ENCODE data around the gene PDE9A. TPM values are rescaled to one million over a fixed set of nuclear protein-coding genes. Genes with fewer than 3 reads are reported as not detected.

Gene PDE9A
- total RNA-seq, 5 donors from 2014 or later (not counting 1 experiment from before 2014, with no cell fraction given), result 11.5 to 18.3 (median 16.1) TPM

- peak overlapping the region in 1 of 3 donors; percentile 39 for H3K4me3 Mint-ChIP-seq
- ATAC-seq (replicated peaks in 1 of 4) (no peak), DNase-seq (no peak)
- no peaks in the 10 kb centered on the region for H3K9me3 ChIP-seq
- CTCF ChIA-PET, result interaction anchor here in 1 of 2 donors (0.7 kb wide), 1 partner anchor 501 kb away, joined by 3 read pairs; no protein-coding TSS in a partner anchor
- 94% methylated on average over 6 of the region's 21 CpGs for WGBS (ENCODE audit: insufficient coverage)
- peaks cover 40 to 53% (median 51%) of the 10 kb centered on the region in 3 donors for H3K4me1 Mint-ChIP-seq
- no peak overlapping the region for H3K4me3 ChIP-seq (ENCODE audit: control insufficient read depth in 1 of 2, extremely low read depth in 1 of 2, low read length in 1 of 2)
- peaks cover 9% of the 10 kb centered on the region for H3K36me3 Mint-ChIP-seq
- H3K27me3 Mint-ChIP-seq, result no peaks in the 10 kb centered on the region
- peaks cover 15 to 34% of the 10 kb centered on the region in 2 experiments for H3K4me1 ChIP-seq (ENCODE audit: control insufficient read depth in 1 of 2, extremely low read depth in 1 of 2, insufficient read depth in 2 of 2, low read length in 2 of 2)
- H3K27ac Mint-ChIP-seq, result peak overlapping the region; percentile 100
- peak overlapping the region; percentile 86 for H3K27ac ChIP-seq (ENCODE audit: low read length)
- no peaks in the 10 kb centered on the region for H3K9me3 Mint-ChIP-seq
- no peaks in the 10 kb centered on the region for H3K27me3 ChIP-seq (replicated peaks in 1 of 2; ENCODE audit: control insufficient read depth in 2 of 2, extremely low read depth in 1 of 2, insufficient read depth in 2 of 2, low read length in 1 of 2)
- peaks cover 0 to 7% of the 10 kb centered on the region in 2 donors for H3K36me3 ChIP-seq (ENCODE audit: control insufficient read depth in 2 of 2, extremely low read depth in 1 of 2, insufficient read depth in 1 of 2, low read length in 1 of 2)
- POLR2A ChIA-PET, result no interaction called here
Observed at GRCh38 chr21:42739061-42739931, 85.9 kb downstream of the PDE9A start.

GRCh38 chr21:42740405-42740909 lies 87.0 kb downstream of the PDE9A start:
- POLR2A ChIA-PET, result no interaction called here
- H3K9me3 ChIP-seq, result no peaks in the 10 kb centered on the region
- no peak overlapping the region for H3K4me3 ChIP-seq (ENCODE audit: control insufficient read depth in 1 of 2, extremely low read depth in 1 of 2, low read length in 1 of 2)
- Mint-ChIP-seq H3K9me3 (no peaks in the 10 kb centered on the region), H3K27me3 (no peaks in the 10 kb centered on the region), H3K4me3 (no peak overlapping the region), H3K27ac (peak overlapping the region in 1 of 2 donors; percentile 58), H3K36me3 (peaks cover 6% of the 10 kb centered on the region), H3K4me1 (peaks cover 29 to 47% (median 43%) of the 10 kb centered on the region in 3 donors)
- no peaks in the 10 kb centered on the region for H3K27me3 ChIP-seq (replicated peaks in 1 of 2; ENCODE audit: control insufficient read depth in 2 of 2, extremely low read depth in 1 of 2, insufficient read depth in 2 of 2, low read length in 1 of 2)
- ATAC-seq (replicated peaks in 1 of 4), result no peak
- 86% methylated on average over 1 of the region's 1 CpG for WGBS (ENCODE audit: insufficient coverage)
- peaks cover 0 to 7% of the 10 kb centered on the region in 2 donors for H3K36me3 ChIP-seq (ENCODE audit: control insufficient read depth in 2 of 2, extremely low read depth in 1 of 2, insufficient read depth in 1 of 2, low read length in 1 of 2)
- CTCF ChIA-PET, result no interaction called here
- peaks cover 15 to 30% of the 10 kb centered on the region in 2 experiments for H3K4me1 ChIP-seq (ENCODE audit: control insufficient read depth in 1 of 2, extremely low read depth in 1 of 2, insufficient read depth in 2 of 2, low read length in 2 of 2)
- H3K27ac ChIP-seq (ENCODE audit: low read length), result no peak overlapping the region
- DNase-seq, result no peak

- H3K9me3 ChIP-seq, result no peaks in the 10 kb centered on the region
- no peaks in the 10 kb centered on the region for H3K27me3 ChIP-seq (replicated peaks in 1 of 2; ENCODE audit: control insufficient read depth in 2 of 2, extremely low read depth in 1 of 2, insufficient read depth in 2 of 2, low read length in 1 of 2)
- peaks cover 0 to 4% of the 10 kb centered on the region in 2 donors for H3K36me3 ChIP-seq (ENCODE audit: control insufficient read depth in 2 of 2, extremely low read depth in 1 of 2, insufficient read depth in 1 of 2, low read length in 1 of 2)
- Mint-ChIP-seq H3K36me3 (peaks cover 4% of the 10 kb centered on the region), H3K4me1 (peaks cover 28 to 42% (median 40%) of the 10 kb centered on the region in 3 donors), H3K4me3 (no peak overlapping the region), H3K27ac (no peak overlapping the region), H3K27me3 (no peaks in the 10 kb centered on the region), H3K9me3 (no peaks in the 10 kb centered on the region)
- CTCF ChIA-PET, result no interaction called here
- WGBS (ENCODE audit: insufficient coverage), result 85% methylated on average over 10 of the region's 10 CpGs
- DNase-seq (no peak), ATAC-seq (replicated peaks in 1 of 4) (no peak)
- no peak overlapping the region for H3K4me3 ChIP-seq (ENCODE audit: control insufficient read depth in 1 of 2, extremely low read depth in 1 of 2, low read length in 1 of 2)
- POLR2A ChIA-PET, result no interaction called here
- no peak overlapping the region for H3K27ac ChIP-seq (ENCODE audit: low read length)
- H3K4me1 ChIP-seq (ENCODE audit: control insufficient read depth in 1 of 2, extremely low read depth in 1 of 2, insufficient read depth in 2 of 2, low read length in 2 of 2), result peaks cover 20 to 36% of the 10 kb centered on the region in 2 experiments
Observed at GRCh38 chr21:42741066-42741465, 87.6 kb downstream of the PDE9A start.

- WGBS (ENCODE audit: insufficient coverage), result 88% methylated on average over 29 of the region's 30 CpGs
- H3K4me1 ChIP-seq (ENCODE audit: control insufficient read depth in 1 of 2, extremely low read depth in 1 of 2, insufficient read depth in 2 of 2, low read length in 2 of 2), result peaks cover 23 to 31% of the 10 kb centered on the region in 2 experiments
- peaks cover 5% of the 10 kb centered on the region for H3K36me3 Mint-ChIP-seq
- H3K27ac Mint-ChIP-seq, result peak overlapping the region; percentile 74 to 99
- no peak overlapping the region for H3K4me3 Mint-ChIP-seq
- CTCF ChIA-PET, result no interaction called here
- no peaks in the 10 kb centered on the region for H3K9me3 Mint-ChIP-seq
- POLR2A ChIA-PET, result no interaction called here
- peaks cover 0 to 2% of the 10 kb centered on the region in 2 donors for H3K36me3 ChIP-seq (ENCODE audit: control insufficient read depth in 2 of 2, extremely low read depth in 1 of 2, insufficient read depth in 1 of 2, low read length in 1 of 2)
- peaks cover 0 to 6% of the 10 kb centered on the region in 2 experiments for H3K27me3 ChIP-seq (replicated peaks in 1 of 2; ENCODE audit: control insufficient read depth in 2 of 2, extremely low read depth in 1 of 2, insufficient read depth in 2 of 2, low read length in 1 of 2)
- no peak for ATAC-seq (replicated peaks in 1 of 4)
- no peak for DNase-seq
- no peaks in the 10 kb centered on the region for H3K27me3 Mint-ChIP-seq
- H3K9me3 ChIP-seq, result no peaks in the 10 kb centered on the region
- no peak overlapping the region for H3K4me3 ChIP-seq (ENCODE audit: control insufficient read depth in 1 of 2, extremely low read depth in 1 of 2, low read length in 1 of 2)
- H3K4me1 Mint-ChIP-seq, result peaks cover 28 to 35% (median 32%) of the 10 kb centered on the region in 3 donors
- H3K27ac ChIP-seq (ENCODE audit: low read length), result no peak overlapping the region
Observed at GRCh38 chr21:42744520-42745445, 91.4 kb downstream of the PDE9A start.

GRCh38 chr21:42745511-42746239 lies 92.3 kb downstream of the PDE9A start:
- Mint-ChIP-seq H3K9me3 (no peaks in the 10 kb centered on the region), H3K27me3 (no peaks in the 10 kb centered on the region), H3K36me3 (peaks cover 3% of the 10 kb centered on the region), H3K4me3 (peak overlapping the region; percentile 52 to 82 (median 77)), H3K4me1 (peaks cover 25 to 35% (median 28%) of the 10 kb centered on the region in 3 donors), H3K27ac (peak overlapping the region; percentile 98 to 99)
- whole genome bisulfite sequencing (ENCODE audit: insufficient coverage), result 85% methylated on average over 14 of the region's 22 CpGs
- DNase-seq (peak in 3 of 35 experiments; percentile 11 to 15 (median 15)), ATAC-seq (replicated peaks in 1 of 4) (peak in 1 of 4 experiments; percentile 11)
- H3K27ac ChIP-seq (ENCODE audit: low read length), result peak overlapping the region; percentile 86
- no peaks in the 10 kb centered on the region for H3K9me3 ChIP-seq
- ChIA-PET CTCF (interaction anchor here in 1 of 2 donors (0.6 kb wide), 2 partner anchors 78 to 145 kb away, joined by 3 read pairs; no protein-coding TSS in a partner anchor), POLR2A (no interaction called here)
- peaks cover 23 to 31% of the 10 kb centered on the region in 2 experiments for H3K4me1 ChIP-seq (ENCODE audit: control insufficient read depth in 1 of 2, extremely low read depth in 1 of 2, insufficient read depth in 2 of 2, low read length in 2 of 2)
- H3K4me3 ChIP-seq (ENCODE audit: control insufficient read depth in 1 of 2, extremely low read depth in 1 of 2, low read length in 1 of 2), result no peak overlapping the region
- H3K27me3 ChIP-seq (replicated peaks in 1 of 2; ENCODE audit: control insufficient read depth in 2 of 2, extremely low read depth in 1 of 2, insufficient read depth in 2 of 2, low read length in 1 of 2), result peaks cover 0 to 6% of the 10 kb centered on the region in 2 experiments
- H3K36me3 ChIP-seq (ENCODE audit: control insufficient read depth in 2 of 2, extremely low read depth in 1 of 2, insufficient read depth in 1 of 2, low read length in 1 of 2), result peaks cover 0 to 2% of the 10 kb centered on the region in 2 donors

All from T-cell (primary cell).